ENCODE data around the gene HNRNPF. TPM values are rescaled to one million over a fixed set of nuclear protein-coding genes. Genes with fewer than 3 reads are reported as not detected.

The HNRNPF gene
- polyA plus RNA-seq, 1 donor (not counting 4 experiments of a cell fraction or from before 2014, with no cell fraction given): 238 TPM

- DNase-seq (ENCODE audit: low read depth, low spot score) (no peak), FAIRE-seq (no peak)
- Histone ChIP-seq H3K9me1 (ENCODE audit: control insufficient read depth, extremely low read depth, insufficient read depth, low read length) (no peaks in the 10 kb centered on the region), H3K27me3 (ENCODE audit: control insufficient read depth, extremely low read depth, insufficient read depth, low read length) (no peaks in the 10 kb centered on the region), H3K36me3 (ENCODE audit: control insufficient read depth in 2 of 2, extremely low read depth in 1 of 2, insufficient read depth in 2 of 2, low read length in 2 of 2) (peaks cover 26 to 38% of the 10 kb centered on the region in 2 experiments), H3K9ac (ENCODE audit: control insufficient read depth, extremely low read depth, insufficient read depth, low read length) (no peak overlapping the region), H4K20me1 (ENCODE audit: control insufficient read depth, extremely low read depth, insufficient read depth, low read length) (peaks cover 11% of the 10 kb centered on the region), H3K27ac (ENCODE audit: control insufficient read depth, insufficient read depth, low read length) (no peak overlapping the region), H3K4me2 (ENCODE audit: control insufficient read depth, extremely low read depth, insufficient read depth, low read depth, low read length) (no peak overlapping the region), H3K4me1 (ENCODE audit: control insufficient read depth, extremely low read depth, insufficient read depth, low read length) (peaks cover 14% of the 10 kb centered on the region), H3K4me3 (ENCODE audit: control insufficient read depth in 2 of 3, extremely low read depth in 1 of 3, insufficient read depth in 2 of 3, low read depth in 1 of 3, low read length in 3 of 3) (no peak overlapping the region), H3K9me3 (ENCODE audit: control insufficient read depth, low read depth, low read length) (no peaks in the 10 kb centered on the region), H3K79me2 (ENCODE audit: control insufficient read depth, insufficient read depth, low read length) (peaks cover 44% of the 10 kb centered on the region), H2AFZ (ENCODE audit: control insufficient read depth, low read length) (no peak overlapping the region)
- dilution Hi-C loops (cut with MboI; ENCODE audit: extremely low pct_ligation_motif_present, low sequenced_read_pairs): no loop called here
- TF ChIP-seq CTCF (optimal IDR thresholded peaks at IDR 0.05 in 1 of 3, IDR thresholded peaks at IDR 0.05 in 1 of 3, conservative IDR thresholded peaks at IDR 0.05 in 1 of 3; ENCODE audit: extremely low read depth in 1 of 3, insufficient read depth in 2 of 3, low read length in 3 of 3) (no peak), EZH2 (IDR thresholded peaks at IDR 0.05; ENCODE audit: low read length) (no peak)
Observed at GRCh38 chr10:43386981-43387677, 21.9 kb downstream of the HNRNPF start.

- Histone ChIP-seq H3K4me1 (ENCODE audit: control insufficient read depth, extremely low read depth, insufficient read depth, low read length) (peaks cover 14% of the 10 kb centered on the region), H3K27me3 (ENCODE audit: control insufficient read depth, extremely low read depth, insufficient read depth, low read length) (no peaks in the 10 kb centered on the region), H3K36me3 (ENCODE audit: control insufficient read depth in 2 of 2, extremely low read depth in 1 of 2, insufficient read depth in 2 of 2, low read length in 2 of 2) (peaks cover 26 to 35% of the 10 kb centered on the region in 2 experiments), H3K79me2 (ENCODE audit: control insufficient read depth, insufficient read depth, low read length) (peaks cover 39% of the 10 kb centered on the region), H3K4me2 (ENCODE audit: control insufficient read depth, extremely low read depth, insufficient read depth, low read depth, low read length) (no peak overlapping the region), H3K4me3 (ENCODE audit: control insufficient read depth in 2 of 3, extremely low read depth in 1 of 3, insufficient read depth in 2 of 3, low read depth in 1 of 3, low read length in 3 of 3) (no peak overlapping the region), H3K9ac (ENCODE audit: control insufficient read depth, extremely low read depth, insufficient read depth, low read length) (no peak overlapping the region), H4K20me1 (ENCODE audit: control insufficient read depth, extremely low read depth, insufficient read depth, low read length) (peaks cover 8% of the 10 kb centered on the region), H3K9me1 (ENCODE audit: control insufficient read depth, extremely low read depth, insufficient read depth, low read length) (no peaks in the 10 kb centered on the region), H2AFZ (ENCODE audit: control insufficient read depth, low read length) (no peak overlapping the region), H3K9me3 (ENCODE audit: control insufficient read depth, low read depth, low read length) (no peaks in the 10 kb centered on the region), H3K27ac (ENCODE audit: control insufficient read depth, insufficient read depth, low read length) (no peak overlapping the region)
- DNase-seq (ENCODE audit: low read depth, low spot score) (no peak), FAIRE-seq (no peak)
- TF ChIP-seq CTCF (optimal IDR thresholded peaks at IDR 0.05 in 1 of 3, IDR thresholded peaks at IDR 0.05 in 1 of 3, conservative IDR thresholded peaks at IDR 0.05 in 1 of 3; ENCODE audit: extremely low read depth in 1 of 3, insufficient read depth in 2 of 3, low read length in 3 of 3): no peak
- no peak for TF ChIP-seq EZH2 (IDR thresholded peaks at IDR 0.05; ENCODE audit: low read length)
- dilution Hi-C loops (cut with MboI; ENCODE audit: extremely low pct_ligation_motif_present, low sequenced_read_pairs): no loop called here
Observed at GRCh38 chr10:43386549-43386948, 22.4 kb downstream of the HNRNPF start.

Data from keratinocyte (primary cell).